DMS 273 treated with DMSO at 0.1 percent for 48 hours (cell line): ENCODE measurements around the gene NT5C.
"Not testable (repeated sequence)": the region's sequence is repeated elsewhere in the genome, so short reads cannot be mapped to it uniquely, and the experiment has no call there.

Experiments used
- DNase-seq: peaks from one replicate; lab custom pipeline; 2025; lab: John Stamatoyannopoulos, UW

The NT5C gene

GRCh38 chr17:75144816-75145512, 13.4 kb upstream of the NT5C start:
- no peak for DNase-seq

DNA sequence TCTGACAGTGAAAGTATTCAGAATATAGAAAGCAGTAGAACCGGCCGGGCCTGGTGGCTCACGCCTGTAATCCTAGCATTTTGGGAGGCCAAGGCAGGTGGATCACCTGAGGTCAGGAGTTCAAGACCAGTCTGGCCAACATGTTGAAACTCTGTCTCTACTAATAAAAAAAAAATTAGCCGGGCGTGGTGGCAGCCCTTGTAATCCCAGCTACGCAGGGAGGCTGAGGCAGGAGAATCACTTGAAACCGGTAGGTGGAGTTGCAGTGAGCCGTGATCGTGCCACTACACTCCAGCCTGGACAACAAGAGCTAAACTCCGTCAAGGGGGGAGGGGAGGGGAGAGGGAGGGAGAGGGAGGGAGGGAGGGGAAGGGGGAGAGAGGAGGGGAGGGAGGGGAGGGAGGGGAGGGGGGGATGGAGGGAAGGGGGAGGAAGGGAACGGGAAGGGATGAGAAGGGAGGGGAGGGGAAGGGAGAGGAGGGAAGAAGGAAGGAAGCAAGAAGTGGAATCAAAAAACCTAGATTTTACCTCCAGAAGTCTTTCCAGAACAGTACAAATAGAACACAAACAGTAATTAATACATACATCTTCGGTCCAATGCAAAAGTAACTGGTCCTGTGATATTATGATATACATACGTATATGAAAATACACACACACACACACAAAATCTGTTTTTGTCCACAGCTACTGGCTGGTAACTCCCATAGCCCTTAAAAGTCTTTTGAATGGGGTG, 10.9 kb upstream of the NT5C start:
- DNase-seq: no peak

DNA sequence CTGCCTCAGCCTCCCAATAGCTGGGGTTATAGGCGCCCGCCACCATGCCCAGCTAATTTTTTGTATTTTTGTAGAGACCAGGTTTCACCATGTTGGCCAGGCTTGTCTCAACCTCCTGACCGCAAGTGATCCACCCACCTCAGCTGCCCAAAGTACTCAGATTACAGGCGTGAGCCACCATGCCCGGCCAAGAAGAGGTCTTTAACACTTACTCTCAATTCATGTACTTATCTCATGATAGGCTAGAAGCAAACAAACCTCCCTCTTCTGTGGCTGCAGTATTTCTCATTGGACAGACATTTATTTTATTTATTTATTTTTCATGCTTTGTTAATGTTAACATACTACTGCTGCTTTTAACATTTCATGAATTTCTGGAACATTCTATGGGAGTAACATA, 7.0 kb upstream of the NT5C start:
- no peak for DNase-seq

- not testable (repeated sequence) for DNase-seq
These were observed 6.2 kb upstream of the NT5C start for GRCh38 chr17:75137762-75138161.

DNA sequence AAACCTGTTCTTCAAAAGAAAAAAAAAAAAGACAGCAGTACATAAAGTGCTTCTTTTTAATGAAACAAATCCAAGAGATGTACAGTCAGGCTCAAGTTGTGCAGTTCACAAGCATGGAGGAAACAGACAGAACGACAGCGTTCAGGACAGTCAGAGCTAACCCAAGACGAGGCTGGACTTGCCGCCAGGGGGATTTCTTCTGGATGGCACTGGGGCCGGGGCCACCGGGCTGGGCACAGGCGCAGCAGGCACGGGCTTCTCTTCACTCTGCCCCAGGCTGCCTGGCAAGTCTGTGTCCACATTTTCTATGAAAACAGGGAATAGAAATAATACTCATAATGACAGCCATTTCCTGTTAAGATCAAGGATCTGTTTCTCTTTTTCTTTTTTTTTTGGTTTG, 4.4 kb upstream of the NT5C start:
- no peak for DNase-seq

- no peak for DNase-seq
These were observed 3.9 kb upstream of the NT5C start for GRCh38 chr17:75135452-75135851.

- not testable (repeated sequence) for DNase-seq
These were observed 2.2 kb upstream of the NT5C start for GRCh38 chr17:75133607-75134347.

- no peak for DNase-seq
These were observed 1.5 kb upstream of the NT5C start for GRCh38 chr17:75133001-75133400.

DNA sequence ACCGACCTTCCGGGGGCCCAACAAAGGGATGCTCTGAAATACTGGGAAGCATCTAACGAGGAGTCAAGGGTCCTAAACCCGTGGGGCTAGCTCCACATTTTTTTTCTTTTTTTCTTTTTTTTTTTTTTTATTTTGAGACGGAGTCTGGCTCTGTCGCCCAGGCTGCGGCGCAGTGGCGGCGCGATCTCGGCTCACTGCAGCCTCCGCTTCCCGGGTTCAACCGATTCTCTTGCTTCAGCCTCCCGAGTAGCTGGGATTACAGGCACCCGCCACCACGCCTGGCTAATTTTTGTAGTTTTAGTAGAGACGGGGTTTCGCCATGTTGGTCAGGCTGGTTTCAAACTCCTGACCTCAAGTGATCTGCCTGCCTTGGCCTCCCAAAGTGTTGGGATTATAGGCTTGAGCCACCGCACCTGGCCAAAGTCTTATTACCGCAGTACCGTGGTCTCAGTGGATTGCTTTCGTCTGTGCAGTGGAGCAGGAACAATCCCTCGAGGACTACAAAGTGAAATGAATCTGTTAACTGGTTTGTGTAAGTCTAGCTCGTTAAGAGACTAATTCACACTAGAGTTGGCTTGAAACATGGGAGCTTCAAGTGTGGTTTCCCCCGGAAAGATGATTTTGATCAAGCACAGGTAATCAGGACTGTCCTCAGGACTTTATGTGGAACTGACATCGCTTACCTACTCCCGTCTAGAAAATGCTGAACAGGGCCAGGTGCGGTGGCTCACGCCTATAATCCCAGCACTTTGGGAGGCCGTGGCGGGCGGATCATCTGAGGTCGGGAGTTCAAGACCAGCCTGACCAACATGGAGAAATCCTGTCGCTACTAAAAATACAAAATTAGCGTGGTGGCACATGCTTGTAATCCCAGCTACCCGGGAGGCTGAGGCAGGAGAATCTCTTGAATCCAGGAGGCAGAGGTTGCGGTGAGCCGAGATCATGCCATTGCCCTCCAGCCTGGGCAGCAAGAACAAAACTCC, 767 bp upstream of the NT5C start:
- DNase-seq: not testable (repeated sequence)

DNA sequence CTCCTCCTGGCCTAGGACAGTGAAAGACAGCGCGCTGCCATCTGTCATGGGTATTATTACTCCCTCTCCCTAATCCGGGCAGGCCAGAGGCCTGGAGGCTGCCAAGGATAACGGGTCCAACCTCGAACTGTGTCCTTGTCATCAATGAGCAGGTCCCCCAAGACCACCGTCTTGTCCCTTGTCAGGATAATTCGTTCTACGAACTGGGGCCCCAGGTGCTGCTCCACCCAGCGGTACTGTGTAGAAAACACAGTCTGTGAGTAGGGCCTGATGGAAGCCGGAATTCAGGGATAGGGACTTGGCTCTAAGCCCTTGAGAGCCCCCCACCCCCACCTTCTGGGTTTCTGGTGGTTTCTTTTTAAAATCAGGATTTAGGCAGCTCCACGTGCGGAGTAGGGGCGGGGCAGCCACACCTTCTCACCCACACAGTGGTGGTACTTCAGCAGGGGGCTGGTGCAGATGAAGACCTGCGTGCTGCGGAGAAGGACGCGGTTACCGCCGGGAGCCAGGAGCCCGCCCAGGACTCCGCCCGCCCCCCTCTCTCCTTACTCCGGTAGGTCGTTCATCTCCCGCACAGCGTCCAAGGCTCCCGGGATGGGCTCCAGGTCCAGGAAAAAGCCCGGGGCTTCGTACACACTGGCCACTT, 787 bp downstream of the NT5C start:
- peak; percentile 62 for DNase-seq

DNA sequence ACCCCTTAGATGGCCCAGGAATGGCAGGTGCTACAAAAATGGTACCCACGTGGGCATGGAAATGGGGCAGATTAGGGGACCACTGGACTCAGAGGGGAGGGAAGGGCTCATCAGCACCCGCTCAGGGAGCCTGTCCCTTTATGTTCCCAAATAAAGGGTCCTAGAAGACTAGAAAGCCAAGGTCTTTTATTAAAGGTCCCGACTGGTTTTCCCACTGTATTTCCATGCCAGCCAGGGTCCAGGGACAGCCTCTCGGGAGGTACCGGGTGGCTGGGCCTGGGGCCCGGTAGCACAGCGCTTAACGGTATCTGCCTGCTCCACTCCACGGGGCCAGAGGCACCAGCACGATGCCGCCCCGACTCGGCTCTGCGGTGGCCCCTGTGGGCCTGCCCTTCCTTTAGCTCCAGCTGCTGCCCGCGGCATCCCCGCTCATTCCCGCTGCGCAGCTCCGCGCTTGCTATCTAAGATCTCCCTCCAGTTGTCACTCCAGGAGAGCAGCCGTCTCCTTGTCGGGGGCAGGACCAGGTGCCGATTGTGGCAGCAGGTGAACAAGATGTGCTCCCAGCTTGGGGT, 1.4 kb downstream of the NT5C start:
- no peak for DNase-seq

DNA sequence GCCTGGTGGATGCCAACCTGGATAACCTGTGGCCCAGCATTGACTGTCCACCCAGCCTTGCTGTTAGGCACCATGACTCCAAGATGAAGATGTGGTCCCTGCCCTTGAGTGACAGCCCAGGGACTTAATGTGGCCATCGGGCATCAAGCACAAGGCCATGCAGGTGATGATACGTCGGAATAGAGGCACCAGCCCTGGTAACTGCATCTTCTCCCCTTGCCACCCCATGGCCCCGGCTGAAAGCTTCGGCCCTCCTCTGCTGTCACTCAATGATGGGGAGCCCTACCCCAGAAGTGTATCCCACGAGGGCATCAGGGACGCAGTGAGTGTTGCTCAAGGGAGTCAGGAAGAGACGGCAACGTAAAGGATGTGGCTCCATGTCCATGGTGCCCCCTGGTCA, 2.0 kb downstream of the NT5C start:
- no peak for DNase-seq

DNA sequence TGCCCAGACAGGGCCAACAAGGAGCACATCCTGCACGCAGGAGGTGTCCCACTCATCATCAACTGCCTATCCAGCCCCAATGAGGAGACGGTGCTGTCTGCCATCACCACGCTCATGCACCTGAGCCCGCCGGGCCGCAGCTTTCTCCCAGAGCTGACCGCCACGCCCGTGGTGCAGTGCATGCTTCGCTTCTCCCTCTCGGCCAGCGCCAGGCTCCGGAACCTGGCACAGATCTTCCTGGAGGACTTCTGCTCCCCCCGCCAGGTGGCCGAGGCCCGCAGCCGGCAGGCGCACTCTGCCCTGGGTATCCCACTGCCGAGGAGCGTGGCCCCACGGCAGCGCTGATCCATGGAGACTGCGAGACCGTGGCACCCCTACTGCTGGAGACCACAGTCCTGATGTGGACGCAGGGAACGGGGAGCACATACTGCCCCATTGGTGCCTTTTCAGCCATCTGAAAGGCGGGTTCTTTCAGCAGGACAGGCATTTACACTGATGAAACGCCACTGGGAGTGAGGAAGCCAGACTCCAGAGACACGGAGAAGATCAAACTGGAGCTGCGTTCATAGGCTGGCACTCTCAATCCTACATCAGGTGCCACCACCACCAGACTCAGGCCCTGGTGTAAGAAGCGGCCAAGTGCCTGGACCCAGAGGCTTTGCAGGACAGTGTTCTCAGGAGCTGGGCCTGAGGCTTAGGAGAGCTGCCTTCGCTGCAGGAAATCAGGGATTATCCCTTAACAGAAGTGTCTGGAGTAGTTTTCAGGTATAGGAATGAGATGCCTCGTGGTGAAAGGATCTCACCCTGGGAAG, 2.6 kb downstream of the NT5C start:
- DNase-seq: no peak

DNA sequence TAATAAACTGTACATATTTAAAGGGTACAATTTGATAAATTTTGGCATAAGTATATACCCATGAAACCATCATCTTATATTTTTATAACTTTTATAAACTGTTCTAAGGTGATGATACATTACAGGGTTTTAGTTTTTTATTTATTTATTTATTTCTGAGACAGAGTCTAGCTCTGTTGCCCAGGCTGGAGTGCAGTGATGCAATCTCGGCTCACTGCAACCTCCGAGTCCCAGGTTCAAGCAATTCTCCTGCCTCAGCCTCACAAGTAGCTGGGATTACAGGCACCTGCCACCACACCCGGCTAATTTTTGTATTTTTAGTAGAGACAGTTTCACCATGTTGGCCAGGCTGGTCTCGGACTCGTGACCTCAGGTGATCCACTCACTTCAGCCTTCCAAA, 3.6 kb downstream of the NT5C start:
- DNase-seq: not testable (repeated sequence)

- DNase-seq: no peak
These were observed 4.6 kb downstream of the NT5C start for GRCh38 chr17:75126954-75127353.

- DNase-seq: no peak
These were observed 5.6 kb downstream of the NT5C start for GRCh38 chr17:75125984-75126383.

GRCh38 chr17:75124819-75125162, 6.8 kb downstream of the NT5C start:
- no peak for DNase-seq

DNA sequence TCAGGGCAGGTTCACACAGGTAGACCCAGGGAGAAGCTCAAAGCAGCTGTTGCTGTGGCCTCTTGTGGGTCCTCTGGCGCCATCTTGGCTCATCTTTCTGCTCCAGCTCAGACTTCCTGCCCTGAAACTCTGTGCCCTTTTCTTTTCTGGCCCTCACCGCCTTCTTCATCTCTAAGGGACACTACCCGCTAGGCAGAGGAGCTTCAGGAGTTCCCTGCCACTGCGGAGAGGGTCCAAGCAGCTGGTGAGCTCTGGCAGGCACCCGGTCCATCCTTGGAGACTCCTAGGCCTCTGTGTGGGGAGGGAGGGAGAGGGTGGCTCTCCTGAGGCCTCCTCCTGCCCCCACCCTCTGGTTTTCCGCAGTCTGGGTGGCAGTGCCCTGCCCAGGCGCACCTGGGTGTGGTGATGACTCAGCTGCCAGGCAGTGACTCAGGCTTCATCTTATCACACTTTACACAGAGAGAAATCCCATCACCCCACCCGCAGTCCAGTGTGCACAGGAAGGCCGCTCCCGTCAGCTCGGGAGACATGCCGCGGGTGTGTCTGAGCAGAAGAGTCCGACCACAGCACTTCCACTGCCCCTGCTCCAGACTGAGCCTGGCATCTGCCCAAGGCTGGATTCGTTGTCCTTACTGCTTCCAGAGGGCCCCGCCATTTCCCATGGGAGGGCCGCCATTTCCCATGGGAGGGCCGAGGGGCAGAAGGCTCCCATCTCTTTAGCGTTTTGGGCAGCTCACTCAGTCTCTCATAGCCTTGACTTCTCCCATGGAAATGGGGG, 7.3 kb downstream of the NT5C start:
- DNase-seq: no peak

DNA sequence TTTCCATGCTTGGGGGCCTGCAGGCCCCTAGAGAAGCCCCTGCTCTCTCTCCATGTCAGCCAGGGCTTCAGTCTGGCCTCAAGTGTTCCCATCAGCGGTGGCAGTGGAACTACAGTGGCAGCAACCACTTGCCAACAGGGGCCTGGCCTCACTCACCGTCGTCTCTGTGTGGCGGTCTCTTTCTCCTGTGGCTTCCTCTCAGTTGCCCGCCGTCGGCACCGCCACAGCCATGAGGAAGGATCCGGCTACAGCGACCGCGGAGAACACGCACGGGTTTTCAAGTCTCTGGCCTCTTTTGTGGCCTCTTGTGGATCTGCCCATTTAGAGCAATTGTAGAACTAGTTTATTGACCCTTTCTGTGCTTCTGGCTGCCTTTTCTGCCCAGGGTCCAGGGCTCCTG, 13.2 kb downstream of the NT5C start:
- DNase-seq: no peak
